HL-60/S4 treated with phorbol 12-myristate 13-acetate at 8.2 ng/mL for 4 days and 3 days (cell line): ENCODE measurements around the gene KIF3B.
"Not testable (repeated sequence)": the region's sequence is repeated elsewhere in the genome, so short reads cannot be mapped to it uniquely, and the experiment has no call there.

Experiments used
- in situ Hi-C: fragments of 300-500 bp; cut with MboI; formaldehyde crosslinking; loops from 2 replicates; pipeline ENCODE4 v1.15.0; 2022; ENCODE audit warnings: low sequenced_read_pairs

The KIF3B gene

GRCh38 chr20:32327087-32327681, 49.7 kb downstream of the KIF3B start:
- in situ Hi-C loops = no loop called here

- in situ Hi-C loops = no loop called here
Observed at GRCh38 chr20:32329817-32330554, 52.5 kb downstream of the KIF3B start.

DNA sequence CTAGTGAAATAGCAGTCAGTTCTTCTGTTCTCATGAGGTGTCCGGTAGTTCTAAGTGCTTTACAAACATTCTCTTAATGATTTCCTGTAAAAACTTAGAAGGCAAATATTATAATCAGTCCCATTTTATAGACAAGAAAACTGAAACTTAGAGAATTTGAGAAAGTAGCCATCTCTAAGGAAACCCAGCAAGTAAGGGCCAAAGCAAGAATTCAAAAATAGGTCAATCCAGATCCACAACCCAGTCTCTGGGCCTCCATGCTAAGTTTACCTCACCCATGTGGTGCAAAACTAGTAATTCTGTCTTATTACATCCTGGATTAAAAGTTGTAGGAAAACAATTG, 53.1 kb downstream of the KIF3B start:
- in situ Hi-C loops = no loop called here

DNA sequence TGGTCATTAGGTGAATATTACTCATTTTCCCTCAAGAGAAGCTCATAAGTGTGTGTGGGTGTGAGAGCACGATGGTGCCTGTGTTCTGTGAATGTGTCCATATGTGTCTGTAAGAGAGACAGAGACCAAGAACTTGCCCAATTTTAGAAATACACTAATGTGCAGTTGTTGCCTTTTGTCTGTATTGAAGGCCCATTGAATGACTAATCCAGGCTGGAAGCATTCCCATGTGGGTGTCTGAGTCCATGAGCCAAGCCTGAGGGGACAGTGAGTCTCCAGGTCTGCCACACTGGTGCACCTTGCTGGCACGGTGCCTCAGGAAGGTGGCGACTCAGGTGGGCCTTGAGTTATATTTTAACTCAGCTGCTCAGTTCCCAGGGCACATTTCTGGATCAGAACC, 55.2 kb downstream of the KIF3B start:
- in situ Hi-C loops = no loop called here

DNA sequence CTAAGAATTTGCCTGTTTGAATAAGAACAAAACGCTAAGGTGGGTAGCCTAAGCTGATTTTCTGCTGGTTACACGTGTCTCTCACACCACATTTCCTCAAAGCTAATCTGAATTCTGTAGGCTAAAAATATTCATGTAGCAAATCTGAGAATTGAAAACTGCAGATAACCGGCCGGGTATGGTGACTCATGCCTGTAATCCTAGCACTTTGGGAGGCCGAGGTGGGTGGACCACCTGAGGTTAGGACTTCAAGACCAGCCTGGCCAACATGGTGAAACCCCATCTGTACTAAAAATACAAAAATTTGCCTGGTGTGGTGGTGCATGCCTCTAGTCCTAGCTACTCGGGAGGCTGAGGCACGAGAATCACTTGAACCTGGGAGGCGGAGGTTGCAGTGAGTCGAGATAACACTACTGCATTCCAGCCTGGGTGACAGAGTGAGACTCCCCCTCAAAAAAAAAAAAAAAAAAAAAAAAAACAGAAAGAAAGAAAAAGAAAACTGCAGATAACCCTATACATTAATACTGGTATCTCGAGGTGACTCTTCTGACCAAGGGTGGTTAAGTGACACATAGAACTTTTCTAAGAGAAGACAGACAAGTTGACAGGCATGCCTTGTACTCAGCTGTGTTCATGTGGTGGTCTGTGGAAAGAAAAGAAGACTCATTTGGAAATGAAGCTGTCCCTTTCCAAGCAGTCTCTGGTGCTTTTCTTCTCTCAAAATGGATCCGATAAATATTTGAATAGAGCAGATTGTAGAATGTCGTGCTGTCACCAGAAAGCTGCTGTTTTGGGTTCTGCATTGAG, 55.9 kb downstream of the KIF3B start:
- in situ Hi-C loops = no loop called here

- in situ Hi-C loops = no loop called here
Observed at GRCh38 chr20:32333988-32334885, 56.8 kb downstream of the KIF3B start.

- in situ Hi-C loops = no loop called here
Observed at GRCh38 chr20:32336918-32337347, 59.5 kb downstream of the KIF3B start.

DNA sequence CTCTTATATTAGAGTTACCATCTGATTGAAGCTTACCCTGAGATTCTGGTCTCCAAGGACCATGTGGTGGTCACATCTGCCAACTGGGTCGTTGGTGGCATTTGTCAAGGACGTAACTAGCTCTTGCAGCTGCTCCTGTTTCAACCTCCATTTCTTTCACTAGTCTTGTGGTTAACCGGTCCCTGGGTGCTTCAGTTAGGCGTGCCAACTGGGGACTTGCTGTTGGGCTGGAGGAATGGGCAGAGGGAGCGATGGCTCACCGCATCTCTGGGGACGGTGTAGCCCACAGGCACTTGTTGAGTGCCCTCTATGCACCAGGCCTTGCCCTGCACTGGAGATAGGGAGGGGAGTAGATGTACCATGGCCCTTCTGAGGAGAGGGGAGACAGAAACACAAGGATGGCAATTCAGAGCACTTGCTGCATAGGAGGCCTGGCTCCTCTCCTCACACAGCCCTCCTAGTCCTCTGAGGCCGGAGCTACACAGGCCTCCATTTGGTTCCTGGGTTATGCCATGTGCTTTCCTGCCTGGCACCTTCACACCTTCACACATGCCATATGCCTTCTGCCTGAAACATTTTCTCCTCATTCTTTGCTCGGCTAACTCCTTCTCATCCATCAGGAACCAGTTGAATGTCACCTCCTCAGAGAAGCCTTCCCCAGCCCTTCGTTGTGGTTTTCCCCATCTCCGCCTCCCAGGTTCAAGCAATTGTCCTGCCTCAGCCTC, 60.6 kb downstream of the KIF3B start:
- in situ Hi-C loops = no loop called here

- in situ Hi-C loops = no loop called here
Observed at GRCh38 chr20:32338665-32339064, 61.2 kb downstream of the KIF3B start.

DNA sequence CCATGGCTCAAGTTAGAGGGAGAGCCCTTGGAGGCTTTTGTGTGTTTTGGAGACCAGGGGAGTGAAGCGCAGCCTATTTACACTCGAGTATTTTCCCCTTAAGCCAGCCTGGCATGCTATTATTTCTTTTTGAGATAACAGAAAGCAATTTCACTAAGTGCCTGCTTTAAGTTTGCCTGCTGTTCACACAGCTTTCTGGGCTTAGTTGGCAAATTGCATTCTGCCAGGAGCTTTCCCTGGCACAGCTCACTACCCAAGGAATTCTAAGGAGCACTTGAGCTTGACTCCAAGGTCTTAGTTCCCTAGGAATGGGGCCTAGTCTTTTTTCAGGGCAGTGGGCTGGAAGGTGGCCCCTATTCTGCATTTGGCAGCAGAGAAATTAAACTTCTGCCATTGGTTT, 61.7 kb downstream of the KIF3B start:
- in situ Hi-C loops = no loop called here

DNA sequence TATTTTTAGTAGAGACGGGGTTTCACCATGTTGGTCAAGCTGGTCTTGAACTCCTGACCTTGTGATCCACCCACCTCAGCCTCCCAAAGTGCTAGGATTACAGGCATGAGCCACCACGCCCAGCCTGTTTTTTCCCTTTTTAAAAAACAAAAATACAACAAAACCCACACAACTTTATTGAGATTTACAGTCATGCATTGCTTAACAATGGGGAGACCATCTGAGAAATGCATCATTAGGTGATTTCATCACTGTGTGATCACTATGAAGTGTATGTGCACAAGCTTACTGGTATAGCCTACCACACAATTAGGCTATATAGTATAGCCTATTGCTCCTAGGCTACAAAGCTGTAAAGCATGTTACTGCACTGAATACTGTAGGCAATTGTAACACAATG, 63.6 kb downstream of the KIF3B start:
- in situ Hi-C loops = not testable (repeated sequence)

DNA sequence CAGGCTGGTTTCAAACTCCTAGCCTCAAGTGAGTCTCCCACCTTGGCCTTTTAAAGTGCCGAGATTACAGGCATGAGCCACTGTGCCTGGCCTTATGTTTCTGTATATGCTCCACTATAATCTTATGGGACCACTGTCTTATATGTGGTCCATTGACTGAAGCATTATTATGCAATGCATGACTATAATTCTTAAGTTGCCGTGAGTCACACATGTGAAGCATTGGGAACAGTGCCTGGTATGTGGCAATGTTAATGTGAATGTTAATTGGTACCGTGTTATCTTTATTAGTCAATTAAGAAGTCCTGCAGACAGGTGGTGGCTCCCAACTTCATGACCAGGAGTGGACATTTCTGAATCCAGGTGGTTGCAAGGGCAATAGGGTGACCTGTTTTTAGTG, 66.0 kb downstream of the KIF3B start:
- in situ Hi-C loops = no loop called here

- in situ Hi-C loops = no loop called here
Observed at GRCh38 chr20:32344835-32345506, 67.5 kb downstream of the KIF3B start.

DNA sequence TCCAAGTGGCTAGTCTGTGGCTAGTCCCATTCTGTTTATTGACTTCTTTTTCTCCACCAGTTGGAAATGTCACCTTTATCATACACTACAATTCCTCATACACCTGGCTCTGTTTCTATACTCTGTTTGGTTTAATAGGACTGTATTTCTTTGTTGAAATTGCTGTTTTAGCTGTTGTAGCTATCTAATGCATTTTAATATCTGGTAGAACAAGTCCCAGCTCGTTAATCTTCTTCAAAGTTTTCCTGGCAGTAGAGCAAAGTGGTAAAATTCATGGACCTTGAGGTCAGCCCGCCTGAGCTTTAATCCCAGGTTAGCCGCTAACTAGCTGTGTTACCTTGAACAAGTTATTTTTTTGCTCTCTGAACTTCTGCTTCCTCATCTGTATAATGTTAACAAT, 70.8 kb downstream of the KIF3B start:
- in situ Hi-C loops = no loop called here

DNA sequence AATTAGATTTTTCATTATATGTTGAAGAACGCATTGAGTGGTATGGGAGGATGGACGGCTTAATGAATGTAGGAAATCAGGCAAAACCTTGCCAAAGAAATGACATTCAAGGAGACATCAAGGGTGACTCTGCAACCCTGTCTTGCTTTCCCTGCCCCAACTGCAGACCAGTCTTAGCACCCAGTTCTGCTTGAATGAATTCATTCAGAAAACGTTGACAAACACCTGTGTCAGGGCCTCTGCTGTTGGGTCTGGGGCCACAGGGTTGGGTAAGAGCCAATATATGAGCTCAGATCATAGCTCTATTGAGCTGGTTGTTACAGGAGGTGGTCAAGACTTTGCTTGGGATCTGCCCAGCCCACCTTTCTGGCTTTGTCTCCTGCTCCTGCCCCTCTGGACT, 73.0 kb downstream of the KIF3B start:
- in situ Hi-C loops = no loop called here

GRCh38 chr20:32352121-32352720, 74.8 kb downstream of the KIF3B start:
- in situ Hi-C loops = no loop called here

DNA sequence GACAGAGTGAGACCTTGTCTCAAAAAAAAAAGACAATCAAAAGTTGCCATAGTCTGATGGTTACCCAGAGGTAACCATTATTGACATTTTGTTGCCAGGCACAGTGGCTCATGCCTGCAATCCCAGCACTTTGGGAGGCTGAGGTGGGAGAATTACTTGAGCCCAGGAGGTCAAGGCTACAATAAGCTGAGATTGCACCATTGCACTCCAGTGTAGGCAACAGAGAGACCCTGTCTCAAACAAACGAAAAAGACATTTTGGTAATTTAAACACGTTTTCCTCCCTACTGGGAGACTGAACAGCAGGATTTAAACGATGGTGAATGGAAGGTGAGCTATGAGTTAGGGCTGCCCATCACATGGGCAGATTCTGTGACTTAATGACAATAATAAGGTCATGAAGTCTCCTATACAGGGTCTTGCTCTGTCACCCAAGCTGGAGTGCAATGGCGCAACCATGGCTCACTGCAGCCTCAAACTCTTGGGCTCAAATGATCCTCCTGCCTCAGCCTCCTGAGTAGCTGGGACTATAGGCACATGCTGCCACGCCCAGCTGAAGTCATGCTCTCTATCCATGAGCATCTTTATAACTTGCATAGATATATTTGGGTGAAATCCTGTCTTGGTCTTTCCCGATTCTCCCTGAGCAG, 76.5 kb downstream of the KIF3B start:
- in situ Hi-C loops = no loop called here

- in situ Hi-C loops = no loop called here
Observed at GRCh38 chr20:32354592-32355416, 77.4 kb downstream of the KIF3B start.
